HuH-7.5 (cell line): ENCODE measurements around the gene APOL4.
"Not testable (repeated sequence)": the region's sequence is repeated elsewhere in the genome, so short reads cannot be mapped to it uniquely, and the experiment has no call there.

Experiments
- DNase-seq: peaks from one replicate; pipeline ENCODE4 v3.0.0; 2011; ENCODE audit warnings: low spot score

APOL4 gene

GRCh38 chr22:36183446-36183845 is 18.2 kb downstream of the APOL4 start:
- no peak for DNase-seq

GRCh38 chr22:36182857-36183256 is 18.8 kb downstream of the APOL4 start:
- DNase-seq = no peak

- no peak for DNase-seq
Measured at GRCh38 chr22:36182056-36182455, 19.6 kb downstream of the APOL4 start.

GRCh38 chr22:36180928-36181327 is 20.7 kb downstream of the APOL4 start:
- no peak for DNase-seq

- DNase-seq = peak; percentile 39
Measured at GRCh38 chr22:36180038-36180880, 21.4 kb downstream of the APOL4 start.

- DNase-seq = no peak
Measured at GRCh38 chr22:36177160-36177559, 24.4 kb downstream of the APOL4 start.

- no peak for DNase-seq
Measured at GRCh38 chr22:36175892-36176291, 25.7 kb downstream of the APOL4 start.

GRCh38 chr22:36171941-36172340 is 29.7 kb downstream of the APOL4 start:
- no peak for DNase-seq

GRCh38 chr22:36166518-36167220 is 34.9 kb downstream of the APOL4 start:
- no peak for DNase-seq

- no peak for DNase-seq
Measured at GRCh38 chr22:36166086-36166485, 35.5 kb downstream of the APOL4 start.

GRCh38 chr22:36165141-36165540 is 36.5 kb downstream of the APOL4 start:
- DNase-seq = no peak

GRCh38 chr22:36164621-36165020 is 37.0 kb downstream of the APOL4 start:
- DNase-seq = no peak

GRCh38 chr22:36163497-36163896 is 38.1 kb downstream of the APOL4 start:
- DNase-seq = no peak

- DNase-seq = no peak
Measured at GRCh38 chr22:36162127-36163034, 39.2 kb downstream of the APOL4 start.

- not testable (repeated sequence) for DNase-seq
Measured at GRCh38 chr22:36161793-36162126, 39.8 kb downstream of the APOL4 start.

GRCh38 chr22:36160499-36160942 is 41.1 kb downstream of the APOL4 start, which contains the start of gene APOL3:
TSS of gene APOL3 (minus strand) at chr22:36160755. CDS start at chr22:36149055, 11,700 bp downstream.
- DNase-seq = no peak

GRCh38 chr22:36156515-36157419 is 44.8 kb downstream of the APOL4 start:
- DNase-seq = no peak

- no peak for DNase-seq
Measured at GRCh38 chr22:36156119-36156514, 45.5 kb downstream of the APOL4 start.

- no peak for DNase-seq
Measured at GRCh38 chr22:36155702-36156101, 45.9 kb downstream of the APOL4 start.

- DNase-seq = no peak
Measured at GRCh38 chr22:36154423-36154945, 47.1 kb downstream of the APOL4 start.
